Astrocyte of the spinal cord (primary cell): ENCODE measurements around the gene ALMS1.
A peak's percentile ranks its signal among the peaks of the same experiment; 100 is the strongest.

Source experiments
- DNase-seq: peaks from one replicate; pipeline ENCODE4 v3.0.0; 2011; ENCODE audit warnings: low read depth, low spot score
- H3K4me3 ChIP-seq: 2 replicates; pipeline ENCODE4 v1.5.1; 2011; ENCODE audit warnings: low read depth, mild to moderate bottlenecking, low read length, moderate library complexity
- CTCF ChIP-seq: IDR thresholded peaks from 2 replicates; pipeline ENCODE4 v1.5.1; 2012; ENCODE audit warnings: low read depth, mild to moderate bottlenecking, low read length, inconsistent platforms
- in situ Hi-C: cut with HindIII; loops from 2 replicates; pipeline ENCODE4 v1.10.0; 2017; ENCODE audit warnings: low sequenced_read_pairs

The ALMS1 gene

DNA sequence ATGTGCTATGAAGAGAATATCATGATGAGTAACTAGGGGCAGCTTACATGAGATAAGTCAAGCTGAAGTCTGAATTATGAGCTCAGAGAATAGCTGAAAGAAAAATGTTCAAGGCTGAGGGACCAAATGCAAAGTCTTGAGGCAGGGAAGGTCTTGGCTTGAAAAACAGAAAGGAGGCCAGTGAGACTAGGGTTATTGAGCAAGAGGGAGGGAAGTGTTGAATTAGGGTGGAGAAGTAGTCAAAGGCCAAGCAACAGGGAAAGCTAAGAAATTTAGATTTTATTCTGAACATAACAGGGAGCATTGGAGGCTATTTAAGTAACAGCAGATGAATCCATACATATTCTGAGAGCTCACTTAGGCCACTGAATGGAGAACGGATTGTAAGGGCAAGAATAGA is 11.4 kb upstream of the ALMS1 start:
- in situ Hi-C loops, result no loop called here
- TF ChIP-seq CTCF, result no peak
- no peak overlapping the region for H3K4me3 ChIP-seq
- DNase-seq, result no peak

GRCh38 chr2:73376681-73377080 is 9.0 kb upstream of the ALMS1 start:
- H3K4me3 ChIP-seq, result no peak overlapping the region
- in situ Hi-C loops, result no loop called here
- DNase-seq, result no peak
- TF ChIP-seq CTCF, result no peak

GRCh38 chr2:73383036-73383435 is 2.6 kb upstream of the ALMS1 start:
- no peak overlapping the region for H3K4me3 ChIP-seq
- DNase-seq, result no peak
- in situ Hi-C loops, result no loop called here
- no peak for TF ChIP-seq CTCF

- TF ChIP-seq CTCF, result no peak
- in situ Hi-C loops, result no loop called here
- no peak for DNase-seq
- H3K4me3 ChIP-seq, result peak overlapping the region; percentile 84
Measured at GRCh38 chr2:73385123-73385503, 523 bp upstream of the ALMS1 start.

DNA sequence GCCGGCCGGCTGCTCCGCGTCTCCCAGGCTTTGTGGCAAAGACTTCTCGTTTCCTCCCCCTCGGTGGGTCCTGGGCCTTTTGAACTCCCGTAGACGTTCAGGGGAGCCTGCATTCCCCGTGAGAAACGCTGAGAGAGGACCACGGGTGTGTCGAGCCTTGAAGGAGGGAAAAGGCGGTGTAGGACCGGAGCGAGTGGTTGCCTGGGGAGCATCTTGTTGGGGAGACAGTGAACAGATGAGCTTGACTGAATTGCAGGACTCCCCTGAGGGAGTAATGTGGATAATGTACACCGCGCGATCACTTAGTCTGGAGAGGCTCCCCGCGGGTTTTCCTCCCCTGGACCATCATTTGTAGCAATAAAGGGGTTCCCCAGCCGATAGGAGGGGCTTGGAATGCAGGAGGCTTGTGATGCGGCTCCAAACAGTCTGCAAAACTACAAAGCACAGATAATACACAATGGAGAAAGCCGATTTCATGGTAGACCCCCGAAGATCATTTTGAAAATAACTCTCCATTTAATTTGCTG is 769 bp downstream of the ALMS1 start:
- TF ChIP-seq CTCF, result no peak
- DNase-seq, result no peak
- in situ Hi-C loops, result no loop called here
- peak overlapping the region; percentile 84 for H3K4me3 ChIP-seq

DNA sequence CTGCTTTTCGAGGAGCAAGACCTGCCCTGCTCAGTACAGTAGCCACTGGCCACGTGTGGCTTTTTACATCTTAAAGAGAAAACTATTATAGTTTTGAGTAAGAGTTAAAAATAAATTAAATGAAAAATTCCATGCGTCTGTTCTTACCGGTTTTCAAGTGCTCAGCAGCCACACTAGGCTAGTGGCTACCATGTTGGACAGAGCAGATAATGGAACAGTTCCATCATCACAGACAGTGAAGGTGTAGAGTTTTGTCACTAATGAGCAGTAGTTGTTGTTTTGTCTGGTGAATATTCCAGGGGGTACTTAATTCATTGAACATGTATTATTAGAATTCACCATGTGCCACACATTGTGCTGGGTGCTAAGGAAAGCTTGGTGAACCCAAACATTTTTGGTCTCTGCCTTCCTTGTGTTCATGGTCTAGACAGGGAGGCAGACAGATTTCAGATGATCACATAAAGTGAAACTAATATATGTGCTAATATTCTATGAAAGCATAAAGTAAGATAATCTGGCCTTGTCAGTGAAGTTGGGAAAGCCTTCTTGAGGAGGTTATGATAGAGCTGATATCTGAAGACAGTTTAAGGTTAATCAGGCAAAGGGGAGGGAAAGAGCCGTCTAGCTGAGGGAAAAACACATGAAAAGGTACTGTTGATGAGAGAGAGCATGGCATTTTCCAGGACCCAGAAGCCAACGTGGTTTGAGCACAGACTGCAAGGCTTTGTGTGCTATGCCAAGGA is 1.4 kb downstream of the ALMS1 start:
- TF ChIP-seq CTCF, result no peak
- in situ Hi-C loops, result no loop called here
- peak overlapping the region; percentile 84 for H3K4me3 ChIP-seq
- peak; percentile 1 for DNase-seq
